HCT116 (cell line): ENCODE results near the gene CBX4. TPM values are rescaled to one million over a fixed set of nuclear protein-coding genes. Genes with fewer than 3 reads are reported as not detected.

Experiments used
- ATAC-seq: fragments of 200-7000 bp; cut with Tn5 transposase; 2 replicates; pipeline ENCODE4 v1.9.1; 2020; ENCODE audit warnings: mild to moderate bottlenecking, moderate library complexity
- BruUV-seq: library from RNA; stranded (reverse); fragments of 400-500 nt; replicated peaks from 2 replicates; lab custom pipeline; 2021; lab: Mats Ljungman, UMichigan
- CTCF ChIA-PET: fragments of 300-600 bp; sonication (Branson Sonifier 250); formaldehyde crosslinking; loops from one replicate; lab custom pipeline; 2021; ENCODE audit warnings: antibody characterized with exemption; lab: Charles Lee
- POLR2A ChIA-PET: fragments of 300-600, 350-600 bp; sonication (Branson Sonifier 250); formaldehyde crosslinking; loops from one replicate; lab custom pipeline; 2021; ENCODE audit warnings: antibody characterized with exemption; lab: Charles Lee
- RAD21 ChIA-PET, 2 experiments: fragments of 300-600 bp; sonication (Branson Sonifier 250); formaldehyde crosslinking; loops; one replicate each; lab custom pipeline; 2023; ENCODE audit warnings: low total read pairs in 2 of 2; ENCODE audit not compliant: uncharacterized antibody in 2 of 2, unreplicated experiment in 2 of 2, low non-redundant PET in 1 of 2; lab: Charles Lee
- DNase-seq: peaks from one replicate; pipeline ENCODE4 v3.0.0-alpha.2; 2010; ENCODE audit warnings: low read depth, low spot score
- H2AFZ ChIP-seq: fragments of 200-600 bp; shearing (Covaris generic), sonication (generic); 2 replicates; pipeline ENCODE4 v1.6.1; 2017; ENCODE audit warnings: low read depth, mixed run types, mixed read lengths, antibody characterized with exemption, low read length; ENCODE audit not compliant: poor library complexity, severe bottlenecking
- H3K27ac ChIP-seq: 2 replicates; pipeline ENCODE4 v1.5.1; 2012; ENCODE audit warnings: low read depth, low read length
- H3K27me3 ChIP-seq: fragments of 200-600 bp; sonication (generic); 2 replicates; pipeline ENCODE4 v1.6.1; 2016; ENCODE audit warnings: mixed run types, low read length, mixed read lengths; ENCODE audit not compliant: insufficient read depth
- H3K36me3 ChIP-seq, 2 experiments: fragments of 200-500 bp in 1 of 2; fragments of 200-600 bp in 1 of 2; sonication (Bioruptor generic) in 1 of 2; sonication (generic) in 1 of 2; 2 replicates each; pipeline versions ENCODE4 v1.5.1 to v1.6.1; 2014 to 2016; ENCODE audit warnings: low read length in 2 of 2, inconsistent platforms in 1 of 2, mixed read lengths in 1 of 2, mixed run types in 1 of 2; ENCODE audit not compliant: insufficient read depth in 2 of 2, control insufficient read depth in 1 of 2
- H3K4me1 ChIP-seq, 2 experiments: fragments of 200-600 bp in 1 of 2; sonication (generic) in 1 of 2; 2 replicates each; pipeline versions ENCODE4 v1.5.1 to v1.6.1; 2012 to 2017; ENCODE audit warnings: low read length in 2 of 2, inconsistent platforms in 1 of 2, mild to moderate bottlenecking in 1 of 2, mixed read lengths in 1 of 2, mixed run types in 1 of 2, moderate library complexity in 1 of 2; ENCODE audit not compliant: insufficient read depth in 2 of 2, control insufficient read depth in 1 of 2
- H3K4me2 ChIP-seq: fragments of 200-600 bp; sonication (generic); 2 replicates; pipeline ENCODE4 v1.6.1; 2017; ENCODE audit warnings: mixed run types, low read length, mixed read lengths
- H3K4me3 ChIP-seq, 2 experiments: fragments of 200-600 bp in 1 of 2; sonication (generic) in 1 of 2; replicated peaks in 1 of 2; 2 replicates each; pipeline ENCODE4 v1.5.1; 2011 to 2016; ENCODE audit warnings: low read length in 2 of 2, control low read depth in 1 of 2, low read depth in 1 of 2, mild to moderate bottlenecking in 1 of 2, mixed read lengths in 1 of 2, mixed run types in 1 of 2
- H3K79me2 ChIP-seq: fragments of 200-600 bp; sonication (generic); 2 replicates; pipeline ENCODE4 v1.6.1; 2017; ENCODE audit warnings: mild to moderate bottlenecking, mixed run types, low read length, moderate library complexity, mixed read lengths; ENCODE audit not compliant: insufficient read depth
- H3K9ac ChIP-seq: fragments of 200-600 bp; sonication (generic); 2 replicates; pipeline ENCODE4 v1.6.1; 2016; ENCODE audit warnings: low read length, mixed read lengths
- H3K9me2 ChIP-seq: fragments of 200-600 bp; sonication (generic), shearing (Covaris generic); 2 replicates; pipeline ENCODE4 v1.6.1; 2017; ENCODE audit warnings: mixed run types, mild to moderate bottlenecking, moderate library complexity; ENCODE audit not compliant: insufficient read depth
- H3K9me3 ChIP-seq, 2 experiments: fragments of 200-500 bp in 1 of 2; fragments of 200-600 bp in 1 of 2; sonication (Bioruptor generic) in 1 of 2; sonication (generic) in 1 of 2; 2 replicates each; pipeline ENCODE4 v1.6.1; 2014 to 2017; ENCODE audit warnings: low read length in 2 of 2, mixed read lengths in 2 of 2, inconsistent platforms in 1 of 2, low read depth in 1 of 2, mild to moderate bottlenecking in 1 of 2, mixed run types in 1 of 2, moderate library complexity in 1 of 2; ENCODE audit not compliant: control insufficient read depth in 1 of 2, insufficient read depth in 1 of 2
- H4K20me1 ChIP-seq: fragments of 200-600 bp; sonication (generic), shearing (Covaris generic); 2 replicates; pipeline ENCODE4 v1.6.1; 2017; ENCODE audit warnings: mixed run types, mild to moderate bottlenecking, moderate library complexity; ENCODE audit not compliant: insufficient read depth
- EGR1 ChIP-seq: IDR thresholded peaks from 2 replicates; pipeline ENCODE4 v1.6.1; 2012; ENCODE audit warnings: low read depth
- ELF1 ChIP-seq: IDR thresholded peaks from 2 replicates; pipeline ENCODE4 v1.6.1; 2012; ENCODE audit warnings: low read depth, borderline replicate concordance
- JUND ChIP-seq: IDR thresholded peaks from 2 replicates; pipeline ENCODE4 v1.6.1; 2012
- SRF ChIP-seq: IDR thresholded peaks from 2 replicates; pipeline ENCODE4 v1.6.1; 2012; ENCODE audit warnings: low read depth
- YY1 ChIP-seq: IDR thresholded peaks from 2 replicates; pipeline ENCODE4 v1.6.1; 2011; ENCODE audit warnings: low read length, low read depth, moderate library complexity, mild to moderate bottlenecking; ENCODE audit not compliant: insufficient replicate concordance; ENCODE audit errors: extremely low read depth
- ZNF274 ChIP-seq: fragments of 200-500 bp; sonication (Bioruptor generic); IDR thresholded peaks from 2 replicates; pipeline ENCODE4 v1.6.1; 2014; ENCODE audit warnings: mild to moderate bottlenecking, low read depth, low read length, inconsistent platforms
- intact Hi-C: fragments of 100-400 bp; cut with micrococcal nuclease; formaldehyde crosslinking; loops from 2 replicates; pipeline ENCODE4 v1.10.0; 2022
- total RNA-seq: library from RNA; stranded (reverse); gene quantifications from one replicate; pipeline ENCODE4 v1.2.1, GENCODE V29; 2021; ENCODE audit not compliant: unreplicated experiment
- TF ChIP-seq, protein P1 (sequence below), 3 experiments: fragments of 200-600 bp in 1 of 3; sonication (generic) in 1 of 3; IDR thresholded peaks in 2 of 3; conservative IDR thresholded peaks in 1 of 3; 2 replicates each; pipeline ENCODE4 v1.5.1; 2012 to 2017; ENCODE audit warnings: low read depth in 2 of 3, low read length in 2 of 3, antibody characterized with exemption in 1 of 3, borderline replicate concordance in 1 of 3, control low read depth in 1 of 3, mild to moderate bottlenecking in 1 of 3, mixed read lengths in 1 of 3, mixed run types in 1 of 3, moderate library complexity in 1 of 3; ENCODE audit not compliant: insufficient read depth in 1 of 3
- TF ChIP-seq, protein P2 (sequence below): IDR thresholded peaks from 2 replicates; pipeline ENCODE4 v1.6.1; 2011; ENCODE audit warnings: mild to moderate bottlenecking, low read length, moderate library complexity; ENCODE audit not compliant: insufficient replicate concordance; ENCODE audit errors: extremely low read depth
- TF ChIP-seq, protein P3 (sequence below): IDR thresholded peaks from 2 replicates; pipeline ENCODE4 v1.6.1; 2012

Gene CBX4
- total RNA-seq, 1 experiment from 2014 or later = 60.9 TPM

DNA sequence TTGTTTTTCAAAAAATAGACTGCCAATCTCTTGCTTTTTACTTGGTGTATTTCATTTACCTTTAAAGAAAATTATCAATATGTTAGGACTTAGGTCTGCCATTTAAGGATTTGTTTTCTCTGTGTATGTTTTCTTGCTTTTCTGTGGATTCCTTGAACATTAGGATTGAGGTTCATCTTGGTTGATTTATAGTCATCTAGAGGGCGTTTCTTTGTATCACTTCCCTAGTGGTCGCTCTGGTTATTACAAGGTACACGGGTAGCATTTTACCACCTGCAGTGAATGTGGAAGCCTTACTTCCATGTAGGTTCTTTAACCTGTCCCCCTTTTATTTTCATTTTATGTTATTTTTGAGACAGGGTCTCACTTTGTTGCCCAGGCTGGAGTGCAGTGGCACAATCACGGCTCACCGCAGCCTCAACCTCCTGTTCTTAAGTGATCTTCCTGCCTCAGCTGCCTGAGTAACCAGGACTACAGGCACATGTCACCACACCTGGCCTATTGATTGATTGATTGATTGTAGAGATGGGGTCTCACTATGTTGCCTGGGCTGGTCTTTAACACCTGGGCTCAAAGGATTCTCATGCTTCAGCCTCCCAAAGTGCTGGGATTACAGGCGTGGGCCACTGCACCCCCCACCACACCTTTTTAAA, 35.2 kb upstream of the CBX4 start:
- intact Hi-C loops = no loop called here
- peak overlapping the region; percentile 84 for H2AFZ ChIP-seq
- H3K27ac ChIP-seq = no peak overlapping the region
- ChIA-PET CTCF (interaction anchor here (0.9 kb wide), 1 partner anchor 9 kb away, joined by 6 read pairs; no protein-coding TSS in a partner anchor), POLR2A (no interaction called here), RAD21 (no interaction called here)
- ATAC-seq (peak; percentile 93), DNase-seq (peak; percentile 72)
- no peak overlapping the region for H3K4me3 ChIP-seq
- 0 out of 2 replicates have a peak overlapping the region, but pooled peaks have one; percentile 5 for H3K4me2 ChIP-seq
- BruUV-seq = no TSS peak
- no peak overlapping the region for H3K9ac ChIP-seq
- H3K79me2 ChIP-seq = no peaks in the 10 kb centered on the region
- H3K27me3 ChIP-seq = no peaks in the 10 kb centered on the region
- no peaks in the 10 kb centered on the region for H4K20me1 ChIP-seq
- no peaks in the 10 kb centered on the region for H3K36me3 ChIP-seq
- no peaks in the 10 kb centered on the region for H3K9me2 ChIP-seq
- no peaks in the 10 kb centered on the region for H3K9me3 ChIP-seq
- peaks cover 0 to 8% of the 10 kb centered on the region in 2 experiments; a peak in 2 of 4 replicates for H3K4me1 ChIP-seq
- TF ChIP-seq EGR1 (no peak), ZNF274 (no peak)
- TF ChIP-seq, protein P1, sequence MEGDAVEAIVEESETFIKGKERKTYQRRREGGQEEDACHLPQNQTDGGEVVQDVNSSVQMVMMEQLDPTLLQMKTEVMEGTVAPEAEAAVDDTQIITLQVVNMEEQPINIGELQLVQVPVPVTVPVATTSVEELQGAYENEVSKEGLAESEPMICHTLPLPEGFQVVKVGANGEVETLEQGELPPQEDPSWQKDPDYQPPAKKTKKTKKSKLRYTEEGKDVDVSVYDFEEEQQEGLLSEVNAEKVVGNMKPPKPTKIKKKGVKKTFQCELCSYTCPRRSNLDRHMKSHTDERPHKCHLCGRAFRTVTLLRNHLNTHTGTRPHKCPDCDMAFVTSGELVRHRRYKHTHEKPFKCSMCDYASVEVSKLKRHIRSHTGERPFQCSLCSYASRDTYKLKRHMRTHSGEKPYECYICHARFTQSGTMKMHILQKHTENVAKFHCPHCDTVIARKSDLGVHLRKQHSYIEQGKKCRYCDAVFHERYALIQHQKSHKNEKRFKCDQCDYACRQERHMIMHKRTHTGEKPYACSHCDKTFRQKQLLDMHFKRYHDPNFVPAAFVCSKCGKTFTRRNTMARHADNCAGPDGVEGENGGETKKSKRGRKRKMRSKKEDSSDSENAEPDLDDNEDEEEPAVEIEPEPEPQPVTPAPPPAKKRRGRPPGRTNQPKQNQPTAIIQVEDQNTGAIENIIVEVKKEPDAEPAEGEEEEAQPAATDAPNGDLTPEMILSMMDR (IDR thresholded peaks at IDR 0.05 in 2 of 3, conservative IDR thresholded peaks at IDR 0.05 in 1 of 3; ENCODE audit: borderline replicate concordance in 1 of 3, insufficient read depth in 1 of 3, low read depth in 2 of 3, low read length in 2 of 3) = peak; percentile 76 to 88 (median 77)

DNA sequence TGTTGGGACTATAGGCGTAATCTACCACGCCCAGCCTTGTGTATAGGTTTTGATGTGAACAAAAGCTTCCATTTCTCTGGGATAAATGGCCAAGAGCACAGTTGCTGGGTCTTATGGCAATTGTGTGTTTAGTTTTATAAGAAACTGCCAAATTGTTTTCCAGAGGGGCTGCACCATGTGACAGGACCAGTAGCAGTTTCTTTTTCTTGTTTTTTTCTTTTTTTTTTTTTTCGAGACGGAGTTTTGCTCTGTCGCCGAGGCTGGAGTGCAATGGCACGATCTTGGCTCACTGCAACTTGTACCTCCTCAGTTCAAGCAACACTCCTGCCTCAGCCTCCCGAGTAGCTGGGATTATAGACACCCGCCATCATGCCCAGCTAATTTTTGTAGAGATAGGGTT, 34.3 kb upstream of the CBX4 start:
- BruUV-seq = no TSS peak
- RAD21 ChIA-PET = no interaction called here
- H2AFZ ChIP-seq = no peak overlapping the region
- no peaks in the 10 kb centered on the region for H3K36me3 ChIP-seq
- H3K27ac ChIP-seq = no peak overlapping the region
- peaks cover 0 to 8% of the 10 kb centered on the region in 2 experiments; a peak in 2 of 4 replicates for H3K4me1 ChIP-seq
- DNase-seq = no peak
- intact Hi-C loops = no loop called here
- H3K9ac ChIP-seq = no peak overlapping the region
- no peaks in the 10 kb centered on the region for H3K27me3 ChIP-seq
- ATAC-seq = no peak
- no peaks in the 10 kb centered on the region for H3K9me2 ChIP-seq
- H3K4me3 ChIP-seq = no peak overlapping the region
- CTCF ChIA-PET = interaction anchor here (0.9 to 1.1 kb wide), 4 partner anchors 8 to 34 kb away, joined by 3 to 6 read pairs (median 3); partner anchors contain the start of gene CBX4
- H4K20me1 ChIP-seq = no peaks in the 10 kb centered on the region
- no peak overlapping the region for H3K4me2 ChIP-seq
- no peaks in the 10 kb centered on the region for H3K79me2 ChIP-seq
- POLR2A ChIA-PET = no interaction called here
- H3K9me3 ChIP-seq = no peaks in the 10 kb centered on the region
- TF ChIP-seq, protein P1 (IDR thresholded peaks at IDR 0.05 in 2 of 3, conservative IDR thresholded peaks at IDR 0.05 in 1 of 3; ENCODE audit: borderline replicate concordance in 1 of 3, insufficient read depth in 1 of 3, low read depth in 2 of 3, low read length in 2 of 3) = no peak
- TF ChIP-seq, protein P2, sequence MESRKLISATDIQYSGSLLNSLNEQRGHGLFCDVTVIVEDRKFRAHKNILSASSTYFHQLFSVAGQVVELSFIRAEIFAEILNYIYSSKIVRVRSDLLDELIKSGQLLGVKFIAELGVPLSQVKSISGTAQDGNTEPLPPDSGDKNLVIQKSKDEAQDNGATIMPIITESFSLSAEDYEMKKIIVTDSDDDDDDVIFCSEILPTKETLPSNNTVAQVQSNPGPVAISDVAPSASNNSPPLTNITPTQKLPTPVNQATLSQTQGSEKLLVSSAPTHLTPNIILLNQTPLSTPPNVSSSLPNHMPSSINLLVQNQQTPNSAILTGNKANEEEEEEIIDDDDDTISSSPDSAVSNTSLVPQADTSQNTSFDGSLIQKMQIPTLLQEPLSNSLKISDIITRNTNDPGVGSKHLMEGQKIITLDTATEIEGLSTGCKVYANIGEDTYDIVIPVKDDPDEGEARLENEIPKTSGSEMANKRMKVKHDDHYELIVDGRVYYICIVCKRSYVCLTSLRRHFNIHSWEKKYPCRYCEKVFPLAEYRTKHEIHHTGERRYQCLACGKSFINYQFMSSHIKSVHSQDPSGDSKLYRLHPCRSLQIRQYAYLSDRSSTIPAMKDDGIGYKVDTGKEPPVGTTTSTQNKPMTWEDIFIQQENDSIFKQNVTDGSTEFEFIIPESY = no peak
- TF ChIP-seq, protein P3, sequence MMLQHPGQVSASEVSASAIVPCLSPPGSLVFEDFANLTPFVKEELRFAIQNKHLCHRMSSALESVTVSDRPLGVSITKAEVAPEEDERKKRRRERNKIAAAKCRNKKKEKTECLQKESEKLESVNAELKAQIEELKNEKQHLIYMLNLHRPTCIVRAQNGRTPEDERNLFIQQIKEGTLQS = no peak
- TF ChIP-seq YY1 (no peak), ELF1 (no peak), SRF (no peak), JUND (no peak)
